ENCODE measurements around the gene TMTC3.
A peak's percentile ranks its signal among the peaks of the same experiment; 100 is the strongest.
"Not testable (repeated sequence)": the region's sequence is repeated elsewhere in the genome, so short reads cannot be mapped to it uniquely, and the experiment has no call there.

TMTC3 gene

GRCh38 chr12:88167384-88167783 lies 25.3 kb downstream of the TMTC3 start:
- no peak for DNase-seq

GRCh38 chr12:88172844-88173407 lies 30.8 kb downstream of the TMTC3 start:
- peak; percentile 22 for DNase-seq

DNA sequence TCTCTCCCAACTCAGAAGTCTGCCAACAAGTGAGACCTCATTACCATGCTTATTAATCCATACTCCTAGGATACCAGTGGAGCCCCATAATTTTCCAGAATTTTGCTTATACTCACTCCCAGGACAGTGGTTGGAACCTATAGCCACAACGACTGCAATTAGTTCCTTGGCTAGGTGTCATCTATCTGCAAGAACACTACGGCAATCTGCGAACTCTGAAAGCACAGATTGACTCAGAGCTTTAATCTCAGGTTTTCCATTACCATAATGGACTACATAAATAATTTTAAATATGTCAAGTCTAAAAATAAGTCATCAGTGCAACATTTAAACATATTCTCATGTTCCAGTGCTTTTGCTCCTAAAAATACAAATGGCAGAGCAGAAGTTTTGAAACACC lies 33.4 kb downstream of the TMTC3 start:
- DNase-seq: no peak

- no peak for DNase-seq
These were observed 37.4 kb downstream of the TMTC3 start for GRCh38 chr12:88179436-88180014.

DNA sequence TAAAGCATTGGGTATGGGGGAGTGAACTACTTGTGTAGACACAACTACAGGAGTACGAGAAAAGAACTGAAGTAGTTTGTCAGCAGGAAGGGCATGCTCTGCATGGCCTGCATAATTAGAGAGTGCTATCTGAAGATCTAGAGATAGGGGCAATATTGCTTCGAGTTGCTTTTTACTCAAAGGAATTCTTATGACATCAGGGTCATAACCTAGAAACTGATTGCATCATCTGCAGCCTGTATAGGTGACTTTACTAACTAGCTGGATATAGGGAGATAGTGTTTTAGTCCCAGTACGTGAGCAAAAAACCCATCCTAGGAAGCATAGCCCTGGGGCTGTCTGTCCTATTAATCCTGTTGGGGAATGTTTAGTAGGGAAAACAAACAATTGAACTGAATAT lies 39.8 kb downstream of the TMTC3 start:
- DNase-seq: no peak

DNA sequence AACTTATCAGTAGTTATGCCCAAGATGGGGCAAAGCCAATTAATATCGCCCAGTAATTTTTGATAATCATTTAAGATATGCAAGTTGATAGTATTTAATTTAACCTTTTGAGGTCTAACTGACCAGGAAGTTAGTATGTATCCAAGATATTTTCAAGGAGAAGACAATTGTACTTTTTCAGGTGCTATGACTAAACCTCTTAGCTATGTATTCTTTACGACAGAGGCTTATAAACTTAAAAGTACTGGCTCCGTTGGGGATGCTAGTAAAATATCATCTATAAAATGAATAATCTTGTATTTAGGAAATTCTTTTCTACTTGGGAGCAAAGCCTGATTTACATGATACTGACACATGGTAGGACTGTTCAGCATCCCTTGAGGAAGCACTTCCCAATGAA lies 40.3 kb downstream of the TMTC3 start:
- no peak for DNase-seq

GRCh38 chr12:88184196-88184595 lies 42.1 kb downstream of the TMTC3 start:
- no peak for DNase-seq

DNA sequence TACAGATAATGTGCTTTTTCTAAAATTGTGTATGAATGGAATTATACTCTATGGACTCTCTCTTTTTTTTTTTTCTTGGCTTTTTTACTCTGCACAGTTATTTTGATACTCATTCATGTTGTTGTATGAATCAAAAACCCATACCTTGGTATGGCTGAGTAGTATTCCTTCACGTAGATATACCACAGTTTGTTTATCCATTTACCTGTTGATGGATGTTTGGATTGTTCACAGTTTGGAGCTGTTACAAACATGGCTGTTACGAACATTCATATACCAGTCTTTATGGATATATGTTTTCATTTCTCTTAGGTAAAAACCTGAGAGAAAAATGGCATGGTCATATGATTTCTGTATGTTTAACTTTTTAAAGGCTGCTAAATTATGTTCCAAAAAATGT lies 43.2 kb downstream of the TMTC3 start:
- no peak for DNase-seq

DNA sequence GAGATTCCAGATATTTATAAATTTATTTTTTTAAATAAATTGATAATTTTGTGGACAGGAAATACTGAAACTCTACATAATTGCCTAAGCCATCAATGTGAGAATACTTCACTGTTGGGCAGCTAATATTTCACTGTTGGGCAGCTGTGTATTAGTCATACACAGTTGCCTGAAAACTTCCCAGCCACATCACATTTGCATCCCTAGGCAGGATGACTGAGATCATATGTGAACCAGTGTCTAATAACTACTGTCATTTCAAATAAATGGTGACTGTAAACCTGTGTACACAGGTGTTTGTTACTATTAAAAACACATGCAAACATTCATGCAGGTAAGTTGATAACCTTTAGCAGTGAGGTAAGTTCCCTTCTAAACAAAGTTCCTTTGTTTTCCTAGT lies 43.9 kb downstream of the TMTC3 start:
- peak; percentile 39 for DNase-seq

GRCh38 chr12:88187571-88187970 lies 45.5 kb downstream of the TMTC3 start:
- DNase-seq: no peak

- no peak for DNase-seq
These were observed 46.1 kb downstream of the TMTC3 start for GRCh38 chr12:88188180-88188579.

GRCh38 chr12:88192426-88192825 lies 50.3 kb downstream of the TMTC3 start:
- no peak for DNase-seq

DNA sequence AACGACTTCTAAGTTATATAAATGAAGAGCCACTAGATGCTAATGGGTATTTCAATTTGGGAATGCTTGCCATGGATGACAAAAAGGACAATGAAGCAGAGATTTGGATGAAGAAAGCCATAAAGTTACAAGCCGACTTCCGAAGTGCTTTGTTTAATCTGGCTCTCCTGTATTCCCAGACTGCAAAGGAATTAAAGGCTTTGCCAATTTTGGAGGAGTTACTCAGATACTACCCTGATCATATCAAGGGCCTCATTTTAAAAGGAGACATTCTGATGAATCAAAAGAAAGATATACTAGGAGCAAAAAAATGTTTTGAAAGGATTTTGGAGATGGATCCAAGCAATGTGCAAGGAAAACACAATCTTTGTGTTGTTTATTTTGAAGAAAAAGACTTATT lies 52.8 kb downstream of the TMTC3 start:
- no peak for DNase-seq

GRCh38 chr12:88200029-88200428 lies 57.9 kb downstream of the TMTC3 start:
- DNase-seq: no peak

DNA sequence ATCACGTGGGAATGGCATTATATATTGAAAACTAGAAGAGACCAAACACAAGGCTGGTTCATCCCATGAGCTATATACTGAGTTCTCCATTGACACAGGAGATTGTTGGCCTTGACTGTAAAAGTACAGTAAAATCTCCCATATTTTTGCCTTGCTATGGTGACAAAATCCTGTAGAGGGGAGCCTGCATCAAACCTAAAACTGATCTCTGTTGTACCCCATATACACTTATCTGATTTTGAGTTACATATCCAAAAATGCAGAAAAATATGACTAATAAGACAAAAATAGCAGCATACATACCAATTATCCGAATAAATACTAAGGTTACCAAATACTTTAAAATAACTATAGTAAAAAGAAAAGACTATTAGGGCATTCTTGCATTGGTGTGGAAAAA lies 60.4 kb downstream of the TMTC3 start:
- no peak for DNase-seq

GRCh38 chr12:88206601-88207000 lies 64.5 kb downstream of the TMTC3 start:
- DNase-seq: peak; percentile 17

- no peak for DNase-seq
These were observed 66.0 kb downstream of the TMTC3 start for GRCh38 chr12:88207921-88208620.

- no peak for DNase-seq
These were observed 66.6 kb downstream of the TMTC3 start for GRCh38 chr12:88208661-88209060.

- not testable (repeated sequence) for DNase-seq
These were observed 68.2 kb downstream of the TMTC3 start for GRCh38 chr12:88210311-88210710.

DNA sequence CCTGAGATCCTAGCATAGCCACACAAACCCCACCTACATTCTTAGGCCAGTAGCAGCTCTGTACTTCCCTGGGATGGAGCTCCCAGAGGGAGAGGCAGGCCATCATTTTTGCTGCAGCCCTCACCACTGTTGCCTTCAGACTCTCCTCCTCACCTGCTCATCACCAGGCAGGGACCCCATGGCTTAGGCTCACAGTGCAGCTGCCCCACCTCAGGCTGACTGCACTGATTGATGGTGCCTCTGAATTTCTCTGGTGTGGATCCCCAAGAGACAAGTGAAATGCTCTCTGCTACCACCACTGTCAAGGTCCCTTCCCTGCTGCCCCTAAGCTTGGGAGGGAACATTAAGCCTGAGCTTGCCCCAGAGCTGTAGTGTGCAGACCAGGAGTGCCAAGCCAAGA lies 76.2 kb downstream of the TMTC3 start:
- no peak for DNase-seq

- DNase-seq: no peak
These were observed 77.8 kb downstream of the TMTC3 start for GRCh38 chr12:88219861-88220260.

DNA sequence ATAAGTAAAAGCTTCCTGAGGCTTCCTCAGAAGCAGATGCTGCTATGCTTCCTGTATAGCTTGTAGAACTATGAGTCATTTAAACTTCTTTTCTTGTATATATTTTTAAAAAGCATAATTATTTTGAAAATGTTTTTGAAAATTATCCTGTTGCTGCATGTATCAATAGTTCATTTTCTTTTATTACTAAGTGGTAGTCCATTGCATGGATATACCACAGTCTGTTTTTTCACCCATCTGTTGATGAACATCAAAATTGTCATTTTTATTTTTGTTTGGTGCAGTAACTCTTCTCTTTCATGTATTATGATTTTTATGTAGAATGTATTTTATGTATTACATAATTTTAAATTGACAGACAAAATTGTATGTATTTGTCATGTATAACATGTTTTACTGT lies 81.4 kb downstream of the TMTC3 start:
- no peak for DNase-seq

- DNase-seq: no peak
These were observed 83.7 kb downstream of the TMTC3 start for GRCh38 chr12:88225776-88226175.

GRCh38 chr12:88227263-88227662 lies 85.2 kb downstream of the TMTC3 start:
- DNase-seq: no peak

DNA sequence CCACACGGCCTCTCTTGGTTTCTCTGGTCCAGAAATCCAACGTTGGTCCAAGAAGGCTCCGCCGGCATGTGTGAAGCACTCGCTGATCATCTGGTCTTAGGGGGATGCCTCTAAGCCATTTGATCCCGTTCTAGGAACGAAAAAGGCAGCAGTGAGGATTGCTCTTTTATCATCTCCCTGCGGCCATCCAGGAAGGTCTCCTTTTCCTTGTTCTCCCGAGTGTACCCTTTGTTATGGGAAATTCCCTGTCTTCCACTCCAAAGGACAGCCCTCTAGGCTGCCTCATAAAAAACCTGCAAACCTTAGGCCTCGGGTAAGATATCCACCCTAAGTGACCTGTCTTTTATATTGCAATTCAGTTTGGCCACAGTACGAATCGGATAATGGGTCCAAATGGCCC lies 85.8 kb downstream of the TMTC3 start:
- DNase-seq: no peak
